Sigmoid colon (tissue), 7 donors: ENCODE results near the gene C1QTNF8. TPM values are rescaled to one million over a fixed set of nuclear protein-coding genes. Genes with fewer than 3 reads are reported as not detected.

Source experiments
- DNase-seq: peaks from one replicate; pipeline ENCODE4 v3.0.0-alpha.2; 2019
- H3K27ac ChIP-seq, 4 donors: fragments of 200-600 bp; sonication (generic); one replicate each; pipeline ENCODE4 v1.5.1; 2016 to 2019; ENCODE audit warnings: mild to moderate bottlenecking in 1 of 4
- H3K27me3 ChIP-seq, 3 donors: fragments of 200-600 bp; sonication (generic); one replicate each; pipeline ENCODE4 v1.5.1; 2019; ENCODE audit warnings: mild to moderate bottlenecking in 1 of 3
- H3K36me3 ChIP-seq, 4 donors: fragments of 200-600 bp; sonication (generic); one replicate each; pipeline ENCODE4 v1.5.1; 2016 to 2019
- H3K4me1 ChIP-seq, 4 donors: fragments of 200-600 bp; sonication (generic); one replicate each; pipeline ENCODE4 v1.5.1; 2017 to 2019
- H3K4me3 ChIP-seq, 4 donors: fragments of 200-600 bp; sonication (generic); one replicate each; pipeline ENCODE4 v1.5.1; 2017 to 2019; ENCODE audit warnings: mild to moderate bottlenecking in 2 of 4, moderate library complexity in 1 of 4
- H3K9me3 ChIP-seq, 4 donors: fragments of 200-600 bp in 3 of 4; sonication (generic) in 3 of 4; one replicate each; pipeline versions ENCODE4 v1.5.1 to v1.6.1; 2013 to 2019
- CTCF ChIP-seq, 4 experiments: fragments of 450-650 bp in 3 of 4; fragments of 200-600 bp in 1 of 4; IDR thresholded peaks; one replicate each; pipeline ENCODE4 v1.5.1; 2016 to 2019; ENCODE audit warnings: antibody characterized with exemption in 4 of 4, mild to moderate bottlenecking in 3 of 4, moderate library complexity in 2 of 4
- EP300 ChIP-seq, 4 donors: sonication (generic); formaldehyde crosslinking; IDR thresholded peaks; one replicate each; pipeline ENCODE4 v1.6.1; 2017; ENCODE audit warnings: antibody characterized with exemption in 4 of 4
- POLR2A ChIP-seq, 2 donors: fragments of 450-650 bp; IDR thresholded peaks; one replicate each; pipeline ENCODE4 v1.6.1; 2016; ENCODE audit warnings: antibody characterized with exemption in 2 of 2, mild to moderate bottlenecking in 2 of 2, moderate library complexity in 2 of 2
- POLR2AphosphoS5 ChIP-seq, 4 donors: sonication (generic); formaldehyde crosslinking; IDR thresholded peaks; one replicate each; pipeline ENCODE4 v1.6.1; 2017; ENCODE audit warnings: antibody characterized with exemption in 4 of 4
- WGBS, 2 donors: extraction: QIAGEN DNeasy Blood & Tissue Kit; methylation state at CpG; one replicate each; pipeline ENCODE4 v1.1.7; 2013; 5-methylcytosine and 5-hydroxymethylcytosine counted together
- intact Hi-C: fragments of 100-400 bp; cut with DNase I; formaldehyde crosslinking; loops from one replicate; pipeline ENCODE4 v1.15.1; 2023
- polyA plus RNA-seq, 3 donors: library from polyadenylated mRNA; stranded (reverse); fragments of 200-250 nt; gene quantifications; one replicate each; pipeline ENCODE4 v1.2.3, GENCODE V29; 2013
- total RNA-seq, 4 donors: library from RNA; depleted of rRNA; stranded (reverse); fragments of >200 nt; gene quantifications; one replicate each; pipeline ENCODE4 v1.1.0, GENCODE V29; 2016
- donor health status: healthy with polysubstance abuse.
- donor health status: Bipolar disorder and iron deficiency.
- donor health status: healthy.

C1QTNF8 gene
- total and polyA plus RNA-seq, 7 donors: not detected

DNA sequence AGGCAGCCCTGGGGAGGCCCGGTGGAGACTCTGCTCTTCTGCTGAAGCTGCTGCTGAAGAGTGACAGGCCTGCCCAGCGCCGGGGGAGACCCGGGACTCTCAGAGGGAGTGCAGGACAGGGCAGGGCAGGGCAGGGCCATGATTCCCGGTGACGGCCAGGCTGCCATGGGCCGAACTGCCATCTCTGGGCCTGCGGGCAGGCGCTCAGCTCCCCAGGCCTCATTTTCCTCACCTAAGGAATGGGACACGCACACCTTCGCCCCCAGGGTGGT lies 46.1 kb downstream of the C1QTNF8 start:
- H3K27me3 ChIP-seq: peaks cover 13 to 66% (median 43%) of the 10 kb centered on the region in 3 donors
- no peaks in the 10 kb centered on the region for H3K9me3 ChIP-seq
- intact Hi-C loops: no loop called here
- TF ChIP-seq CTCF (IDR thresholded peaks at IDR 0.05) (no peak), POLR2A (IDR thresholded peaks at IDR 0.05) (no peak), POLR2AphosphoS5 (IDR thresholded peaks at IDR 0.05) (no peak), EP300 (IDR thresholded peaks at IDR 0.05) (no peak)
- H3K4me3 ChIP-seq: no peak overlapping the region
- 55 to 85% methylated on average over 11 of the region's 11 CpGs for WGBS, 2 donors
- no peaks in the 10 kb centered on the region for H3K36me3 ChIP-seq
- peaks cover 0 to 4% (median 0%) of the 10 kb centered on the region in 4 donors for H3K4me1 ChIP-seq
- DNase-seq: no peak
- no peak overlapping the region for H3K27ac ChIP-seq

DNA sequence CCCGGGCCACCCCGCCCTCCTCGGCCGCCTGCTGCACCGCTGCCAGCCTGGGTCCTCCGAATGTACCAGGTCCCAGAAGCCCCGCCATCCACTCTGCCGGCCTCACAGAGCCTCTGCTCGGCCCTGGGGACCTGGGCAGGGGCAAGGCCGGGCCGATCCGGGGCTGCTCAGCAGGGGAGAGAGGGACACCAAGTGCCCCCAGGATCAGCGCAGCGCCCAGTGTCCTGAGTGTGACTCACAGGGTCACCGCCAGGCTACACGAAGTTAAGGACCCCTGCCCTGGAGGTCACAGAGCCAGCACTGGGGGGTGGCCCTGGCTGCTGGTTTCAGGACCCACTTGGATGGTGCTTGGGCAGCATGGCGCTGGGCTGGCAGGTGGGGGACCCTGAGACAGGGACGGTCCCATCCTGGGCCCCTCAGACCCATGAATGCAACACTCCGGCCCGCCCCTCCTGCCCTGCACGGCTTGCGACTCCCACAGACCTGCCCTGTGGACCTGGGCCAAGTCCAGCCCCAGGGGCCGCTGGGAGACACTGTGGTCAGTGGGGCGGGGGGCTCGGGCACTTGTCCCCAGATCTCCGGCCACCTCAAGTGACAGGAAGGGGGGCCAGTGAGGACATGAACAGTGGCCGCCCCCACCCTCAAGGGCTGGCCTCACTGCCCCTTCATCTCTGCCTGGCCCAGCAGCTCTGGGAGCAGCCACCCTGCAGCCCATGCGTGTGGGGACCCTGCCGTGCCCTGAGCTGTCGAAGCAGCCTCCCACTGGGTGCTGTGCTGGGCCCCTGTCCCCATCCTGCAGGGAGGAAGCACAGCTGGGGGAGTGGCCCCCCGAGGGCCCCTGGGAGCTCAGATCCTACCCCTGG lies 46.7 kb downstream of the C1QTNF8 start:
- Histone ChIP-seq H3K36me3 (no peaks in the 10 kb centered on the region), H3K9me3 (no peaks in the 10 kb centered on the region), H3K4me1 (peaks cover 0 to 5% (median 1%) of the 10 kb centered on the region in 4 donors), H3K27ac (no peak overlapping the region), H3K4me3 (no peak overlapping the region), H3K27me3 (peaks cover 15 to 66% (median 44%) of the 10 kb centered on the region in 3 donors)
- WGBS, 2 donors: 55 to 82% methylated on average over 31 of the region's 31 CpGs
- DNase-seq: no peak
- intact Hi-C loops: no loop called here
- no peak for TF ChIP-seq EP300 (IDR thresholded peaks at IDR 0.05)
- no peak for TF ChIP-seq CTCF (IDR thresholded peaks at IDR 0.05)
- TF ChIP-seq POLR2A (IDR thresholded peaks at IDR 0.05): no peak
- TF ChIP-seq POLR2AphosphoS5 (IDR thresholded peaks at IDR 0.05): no peak

- Histone ChIP-seq H3K4me1 (peaks cover 0 to 13% (median 8%) of the 10 kb centered on the region in 4 donors), H3K36me3 (no peaks in the 10 kb centered on the region), H3K27ac (no peak overlapping the region), H3K4me3 (no peak overlapping the region), H3K27me3 (peaks cover 22 to 66% (median 52%) of the 10 kb centered on the region in 3 donors), H3K9me3 (no peaks in the 10 kb centered on the region)
- 13 to 26% methylated on average over 37 of the region's 37 CpGs for WGBS, 2 donors
- TF ChIP-seq POLR2AphosphoS5 (IDR thresholded peaks at IDR 0.05) (no peak), CTCF (IDR thresholded peaks at IDR 0.05) (no peak), EP300 (IDR thresholded peaks at IDR 0.05) (no peak), POLR2A (IDR thresholded peaks at IDR 0.05) (no peak)
- DNase-seq: no peak
- intact Hi-C loops: no loop called here
Observed at GRCh38 chr16:1048442-1049112, 47.5 kb downstream of the C1QTNF8 start.

- H3K27ac ChIP-seq: no peak overlapping the region
- 74 to 77% methylated on average over 16 of the region's 16 CpGs for WGBS, 2 donors
- intact Hi-C loops: no loop called here
- H3K9me3 ChIP-seq: no peaks in the 10 kb centered on the region
- peaks cover 25 to 71% (median 56%) of the 10 kb centered on the region in 3 donors for H3K27me3 ChIP-seq
- peaks cover 0 to 13% (median 8%) of the 10 kb centered on the region in 4 donors for H3K4me1 ChIP-seq
- no peaks in the 10 kb centered on the region for H3K36me3 ChIP-seq
- no peak for DNase-seq
- H3K4me3 ChIP-seq: no peak overlapping the region
- TF ChIP-seq CTCF (IDR thresholded peaks at IDR 0.05): no peak
- no peak for TF ChIP-seq EP300 (IDR thresholded peaks at IDR 0.05)
Observed at GRCh38 chr16:1047801-1048200, 48.2 kb downstream of the C1QTNF8 start.
